Left lobe of liver (tissue), 2 donors: ENCODE measurements around the gene GJA9. TPM values are rescaled to one million over a fixed set of nuclear protein-coding genes. Genes with fewer than 3 reads are reported as not detected.

Source experiments
- ATAC-seq: fragments of 200-7000 bp; cut with Tn5 transposase; one replicate; pipeline ENCODE4 v1.9.1; 2020; ENCODE audit warnings: mild to moderate bottlenecking, moderate library complexity
- DNase-seq: peaks from one replicate; pipeline ENCODE4 v3.0.0-alpha.2; 2020; ENCODE audit warnings: low spot score
- total RNA-seq: library from RNA; stranded (reverse); gene quantifications from one replicate; pipeline ENCODE4 v1.2.1, GENCODE V29; 2021
- donor health status: DM: no; HTN: no; CAD: no; lungs with moderate emphysema.
- donor health status: DM: no; HTN: yes; CAD: no.

Gene GJA9
- total RNA-seq, 1 donor from 2014 or later, result not detected

DNA sequence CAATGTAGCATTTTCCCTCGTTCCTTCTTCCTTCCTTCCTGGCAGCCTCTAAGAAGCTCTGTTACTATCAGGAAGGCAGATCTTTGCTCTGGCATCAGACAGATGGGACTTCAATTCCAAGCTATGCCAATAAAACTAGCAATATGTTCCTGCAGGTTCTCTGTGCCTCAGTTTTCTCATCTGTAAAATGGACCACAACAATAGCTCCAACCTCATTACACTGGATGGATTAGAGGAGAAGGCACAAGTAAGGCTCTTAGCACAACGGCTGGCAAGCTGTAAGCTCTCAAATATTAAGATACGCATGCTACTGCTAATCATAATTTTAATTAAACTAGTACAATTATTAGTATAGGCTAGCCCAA is 49.0 kb downstream of the GJA9 start:
- ATAC-seq, result no peak
- no peak for DNase-seq

DNA sequence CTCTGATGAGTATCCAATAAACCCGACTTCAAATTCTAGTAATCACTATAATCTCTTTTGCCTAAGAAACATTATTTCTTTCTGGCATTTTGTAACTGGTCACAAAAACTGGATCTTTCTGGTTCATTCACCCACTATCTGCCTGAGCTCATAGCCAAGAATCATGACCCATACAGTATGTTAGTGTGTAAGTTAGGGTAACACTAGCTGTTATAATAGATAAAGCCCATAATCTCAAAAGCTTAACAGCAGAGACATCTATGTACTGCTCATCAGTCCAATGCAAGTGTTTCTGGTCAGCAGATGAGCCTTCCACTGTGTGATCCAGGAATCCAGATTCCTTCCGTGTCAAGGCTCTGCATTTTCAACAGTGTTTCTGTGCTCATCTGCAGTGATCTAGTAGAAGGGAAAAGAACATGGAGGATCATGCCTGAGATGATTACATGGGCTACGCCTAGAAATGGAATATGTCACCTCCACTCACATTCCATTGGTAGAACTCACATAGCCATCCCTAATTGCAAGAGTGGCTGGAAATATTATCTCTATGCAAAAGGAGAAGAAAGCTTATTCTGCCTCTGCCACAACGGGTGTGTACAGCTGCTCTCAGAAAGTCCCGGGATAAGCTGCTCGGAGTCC is 49.5 kb downstream of the GJA9 start:
- no peak for ATAC-seq
- no peak for DNase-seq

DNA sequence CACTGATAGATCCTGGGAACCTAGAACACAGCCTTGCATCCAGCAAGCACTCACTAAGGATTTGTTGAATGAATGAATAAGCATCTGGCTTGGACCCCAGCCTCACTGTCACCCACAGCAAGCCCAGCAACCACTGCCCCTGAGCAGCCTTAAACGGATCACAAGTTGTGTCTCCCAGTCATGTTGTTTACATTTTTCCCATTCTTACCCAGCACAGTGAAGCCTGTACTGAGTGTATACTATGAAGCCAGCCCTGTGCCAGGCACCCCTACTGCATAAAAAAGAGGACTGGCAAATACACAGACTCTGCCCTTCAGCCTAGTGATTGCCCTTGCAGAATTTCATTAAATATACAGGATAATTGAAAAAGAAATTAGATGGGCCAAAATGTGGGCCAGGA is 52.0 kb downstream of the GJA9 start:
- DNase-seq (no peak), ATAC-seq (no peak)

DNA sequence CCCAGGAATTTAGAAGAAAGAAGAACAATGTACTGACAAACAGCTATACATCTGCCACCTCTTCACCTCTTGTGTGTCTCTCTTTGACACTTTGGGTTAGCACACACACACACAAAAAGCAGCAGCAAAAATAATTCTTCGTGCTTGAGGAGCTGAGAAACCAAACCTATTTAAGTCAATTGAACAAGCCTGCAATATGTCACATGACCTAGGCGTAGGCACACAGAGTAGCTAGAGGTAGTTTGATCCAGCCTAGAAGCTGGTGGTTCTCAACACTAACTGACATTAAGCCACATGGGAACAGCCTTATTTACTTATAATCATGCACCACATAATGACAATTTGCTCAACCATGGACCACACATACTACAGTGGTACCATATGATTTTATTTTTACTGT is 54.1 kb downstream of the GJA9 start:
- DNase-seq (no peak), ATAC-seq (no peak)

DNA sequence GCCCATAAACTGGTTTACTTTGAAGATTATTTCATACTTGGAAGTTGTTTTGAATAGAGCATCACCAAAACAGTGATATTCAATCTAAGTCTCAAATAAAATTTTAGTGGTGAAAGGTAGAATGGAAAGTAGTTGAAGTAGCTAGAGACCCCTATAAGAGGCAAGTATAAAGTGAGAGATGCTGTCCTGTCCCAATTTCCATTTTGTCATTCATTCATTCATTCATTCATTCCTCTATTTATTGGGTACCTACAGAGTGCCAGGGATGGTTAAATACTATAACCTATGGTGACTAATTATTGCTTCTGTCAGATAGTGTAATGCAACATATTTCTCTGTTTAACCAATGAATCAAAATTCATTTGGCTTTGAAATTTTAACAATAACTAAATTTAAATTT is 54.5 kb downstream of the GJA9 start:
- ATAC-seq (no peak), DNase-seq (no peak)

DNA sequence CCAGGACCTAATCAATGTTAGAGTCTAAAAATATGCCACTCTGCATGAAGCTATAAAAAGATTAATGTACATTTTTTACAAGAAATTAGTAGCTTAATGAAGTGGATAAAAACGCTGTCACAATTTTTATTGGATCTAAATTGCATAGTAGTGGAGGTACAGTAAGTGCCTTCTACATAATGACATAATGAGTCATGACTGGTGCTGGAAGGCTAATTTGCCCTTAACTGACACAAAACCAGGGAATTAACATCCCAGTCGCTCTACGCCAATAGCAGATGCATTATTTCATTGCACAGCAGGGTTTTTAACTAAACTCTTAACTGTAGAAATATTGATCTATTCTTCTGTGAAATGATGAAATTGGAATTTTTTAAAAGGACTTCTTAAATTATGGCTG is 55.1 kb downstream of the GJA9 start:
- no peak for DNase-seq
- ATAC-seq, result no peak

Other genes with a start within 250 kb of the GJA9 start
- gene RRAGC, start 21.8 kb downstream of the GJA9 start, total RNA-seq, result 6.9 TPM
- 10.9 TPM for gene MYCBP, start 8.2 kb downstream of the GJA9 start, total RNA-seq
- gene RHBDL2, start 60.2 kb upstream of the GJA9 start, total RNA-seq, result not detected
- gene AKIRIN1, start 109.7 kb upstream of the GJA9 start, total RNA-seq, result 24.2 TPM
- gene NDUFS5, start 144.8 kb upstream of the GJA9 start, total RNA-seq, result 104 TPM